Thoracic aorta (tissue), 2 donors: ENCODE measurements around the gene ZDHHC14. TPM values are rescaled to one million over a fixed set of nuclear protein-coding genes. Genes with fewer than 3 reads are reported as not detected.
A peak's percentile ranks its signal among the peaks of the same experiment; 100 is the strongest.

Experiments used
- ATAC-seq: fragments of 150-250 bp; one replicate; pipeline ENCODE4 v1.8.0; 2017; ENCODE audit warnings: low read depth; ENCODE audit not compliant: insufficient number of reproducible peaks, low FRiP score
- DNase-seq: peaks from one replicate; pipeline ENCODE4 v3.0.0-alpha.2; 2020; ENCODE audit warnings: low spot score
- H3K27ac ChIP-seq, 2 donors: fragments of 200-600 bp; sonication (generic); 1 replicate in 1 of 2; 2 replicates in 1 of 2; pipeline ENCODE4 v1.5.1; 2016; ENCODE audit warnings: mild to moderate bottlenecking in 2 of 2, moderate library complexity in 2 of 2
- H3K27me3 ChIP-seq: fragments of 200-600 bp; sonication (generic); replicated peaks from 2 replicates; pipeline ENCODE4 v1.6.0; 2016; ENCODE audit warnings: mild to moderate bottlenecking; ENCODE audit not compliant: insufficient read depth
- H3K36me3 ChIP-seq: fragments of 200-600 bp; sonication (generic); one replicate; pipeline ENCODE4 v1.5.1; 2016
- H3K4me1 ChIP-seq, 2 donors: fragments of 200-600 bp; sonication (generic); 1 replicate in 1 of 2; 2 replicates in 1 of 2; pipeline versions ENCODE4 v1.5.1 to v1.6.0; 2016; ENCODE audit warnings: low read depth in 2 of 2, mild to moderate bottlenecking in 1 of 2; ENCODE audit not compliant: control insufficient read depth in 1 of 2
- H3K4me3 ChIP-seq: fragments of 200-600 bp; sonication (generic); 2 replicates; pipeline ENCODE4 v1.5.1; 2016; ENCODE audit warnings: mild to moderate bottlenecking
- H3K9me3 ChIP-seq: fragments of 200-600 bp; sonication (generic); 2 replicates; pipeline ENCODE4 v1.5.1; 2016
- CTCF ChIP-seq: fragments of 200-600 bp; sonication (generic); IDR thresholded peaks from one replicate; pipeline ENCODE4 v1.5.1; 2019; ENCODE audit warnings: antibody characterized with exemption
- total RNA-seq, 2 donors: library from RNA; depleted of rRNA; stranded (reverse); fragments of >200 nt; gene quantifications; one replicate each; pipeline versions ENCODE4 v1.1.0 to v1.2.3, GENCODE V29; 2016

ZDHHC14 gene
- total RNA-seq, 2 donors from 2014 or later, result 20.0 to 31.1 TPM

GRCh38 chr6:157412791-157413190 is 31.8 kb downstream of the ZDHHC14 start:
- Histone ChIP-seq H3K9me3 (no peaks in the 10 kb centered on the region), H3K36me3 (no peaks in the 10 kb centered on the region), H3K27me3 (no peaks in the 10 kb centered on the region), H3K4me3 (peak overlapping the region; percentile 48), H3K4me1 (peaks cover 0 to 31% of the 10 kb centered on the region in 2 donors), H3K27ac (no peak overlapping the region)
- DNase-seq (no peak), ATAC-seq (no peak)
- no peak for TF ChIP-seq CTCF

GRCh38 chr6:157420497-157420896 is 39.5 kb downstream of the ZDHHC14 start:
- Histone ChIP-seq H3K4me1 (no peaks in the 10 kb centered on the region), H3K27me3 (no peaks in the 10 kb centered on the region), H3K9me3 (no peaks in the 10 kb centered on the region), H3K4me3 (no peak overlapping the region), H3K27ac (no peak overlapping the region), H3K36me3 (no peaks in the 10 kb centered on the region)
- TF ChIP-seq CTCF, result no peak
- DNase-seq (no peak), ATAC-seq (no peak)

GRCh38 chr6:157424491-157425020 is 43.6 kb downstream of the ZDHHC14 start:
- Histone ChIP-seq H3K4me3 (no peak overlapping the region), H3K27ac (no peak overlapping the region), H3K27me3 (no peaks in the 10 kb centered on the region), H3K4me1 (no peaks in the 10 kb centered on the region), H3K36me3 (no peaks in the 10 kb centered on the region), H3K9me3 (no peaks in the 10 kb centered on the region)
- TF ChIP-seq CTCF, result no peak
- DNase-seq (no peak), ATAC-seq (no peak)

- no peaks in the 10 kb centered on the region for H3K4me1 ChIP-seq
- ATAC-seq, result no peak
- H3K36me3 ChIP-seq, result no peaks in the 10 kb centered on the region
- no peaks in the 10 kb centered on the region for H3K27me3 ChIP-seq
- no peaks in the 10 kb centered on the region for H3K9me3 ChIP-seq
- TF ChIP-seq CTCF, result no peak
- H3K4me3 ChIP-seq, result no peak overlapping the region
- DNase-seq, result no peak
- H3K27ac ChIP-seq, result no peak overlapping the region
Observed at GRCh38 chr6:157427969-157428368, 47.0 kb downstream of the ZDHHC14 start.

- H3K9me3 ChIP-seq, result no peaks in the 10 kb centered on the region
- H3K27ac ChIP-seq, result no peak overlapping the region
- no peaks in the 10 kb centered on the region for H3K27me3 ChIP-seq
- DNase-seq (no peak), ATAC-seq (no peak)
- TF ChIP-seq CTCF, result no peak
- H3K4me1 ChIP-seq, result no peaks in the 10 kb centered on the region
- no peak overlapping the region for H3K4me3 ChIP-seq
- H3K36me3 ChIP-seq, result no peaks in the 10 kb centered on the region
Observed at GRCh38 chr6:157428427-157429202, 47.6 kb downstream of the ZDHHC14 start.
